HG03103 (cell line): ENCODE data around the gene PNLIPRP2.

Experiments
- ATAC-seq: cut with Tn5 transposase; IDR thresholded peaks from one replicate; pipeline ENCODE4 v1.9.1; 2021; ENCODE audit warnings: low read depth; ENCODE audit not compliant: unreplicated experiment

The PNLIPRP2 gene

GRCh38 chr10:116679351-116679750 is 58.6 kb downstream of the PNLIPRP2 start:
- ATAC-seq = no peak

GRCh38 chr10:116683166-116683565 is 62.4 kb downstream of the PNLIPRP2 start:
- no peak for ATAC-seq

- no peak for ATAC-seq
Measured at GRCh38 chr10:116683821-116684220, 63.1 kb downstream of the PNLIPRP2 start.

- ATAC-seq = no peak
Measured at GRCh38 chr10:116684781-116685180, 64.0 kb downstream of the PNLIPRP2 start.

- no peak for ATAC-seq
Measured at GRCh38 chr10:116685807-116686206, 65.1 kb downstream of the PNLIPRP2 start.

- ATAC-seq = no peak
Measured at GRCh38 chr10:116686632-116687031, 65.9 kb downstream of the PNLIPRP2 start.

- ATAC-seq = no peak
Measured at GRCh38 chr10:116687633-116688032, 66.9 kb downstream of the PNLIPRP2 start.

- ATAC-seq = no peak
Measured at GRCh38 chr10:116688241-116688711, 67.5 kb downstream of the PNLIPRP2 start.

- ATAC-seq = no peak
Measured at GRCh38 chr10:116688741-116689495, 68.2 kb downstream of the PNLIPRP2 start.

- ATAC-seq = no peak
Measured at GRCh38 chr10:116689744-116690143, 69.0 kb downstream of the PNLIPRP2 start.

GRCh38 chr10:116690356-116691322 is 69.9 kb downstream of the PNLIPRP2 start:
- no peak for ATAC-seq

- no peak for ATAC-seq
Measured at GRCh38 chr10:116691635-116692034, 70.9 kb downstream of the PNLIPRP2 start.

GRCh38 chr10:116692225-116692624 is 71.5 kb downstream of the PNLIPRP2 start:
- no peak for ATAC-seq

GRCh38 chr10:116694243-116694926 is 73.6 kb downstream of the PNLIPRP2 start:
- ATAC-seq = no peak
